Measurements from ENCODE around the gene UPK3A. TPM values are rescaled to one million over a fixed set of nuclear protein-coding genes. Genes with fewer than 3 reads are reported as not detected.
"Not testable (repeated sequence)": the region's sequence is repeated elsewhere in the genome, so short reads cannot be mapped to it uniquely, and the experiment has no call there.

The UPK3A gene
- total RNA-seq, 2 donors from 2014 or later, result not detected

- no peak overlapping the region for H3K27ac Mint-ChIP-seq
- H3K36me3 Mint-ChIP-seq, result no peaks in the 10 kb centered on the region
- H3K4me1 Mint-ChIP-seq (ENCODE audit: low read depth in 2 of 2), result no peaks in the 10 kb centered on the region
- peaks cover 30 to 37% of the 10 kb centered on the region in 2 donors for H3K27me3 Mint-ChIP-seq
- DNase-seq (ENCODE audit: low spot score) (no peak), ATAC-seq (no peak)
- no peaks in the 10 kb centered on the region for H3K9me3 Mint-ChIP-seq
- no peak overlapping the region for H3K4me3 Mint-ChIP-seq
Observed at GRCh38 chr22:45280587-45280980, 4.2 kb upstream of the UPK3A start.

- Mint-ChIP-seq H3K9me3 (no peaks in the 10 kb centered on the region), H3K36me3 (no peaks in the 10 kb centered on the region), H3K4me1 (ENCODE audit: low read depth in 2 of 2) (no peaks in the 10 kb centered on the region), H3K4me3 (no peak overlapping the region), H3K27me3 (peaks cover 30 to 37% of the 10 kb centered on the region in 2 donors), H3K27ac (no peak overlapping the region)
- DNase-seq (ENCODE audit: low spot score), result no peak
- ATAC-seq, result no peak
Observed at GRCh38 chr22:45281010-45281409, 3.7 kb upstream of the UPK3A start.

- no peak for ATAC-seq
- Mint-ChIP-seq H3K36me3 (no peaks in the 10 kb centered on the region), H3K4me3 (no peak overlapping the region), H3K27me3 (peaks cover 33 to 41% of the 10 kb centered on the region in 2 donors), H3K4me1 (ENCODE audit: low read depth in 2 of 2) (no peaks in the 10 kb centered on the region), H3K9me3 (no peaks in the 10 kb centered on the region), H3K27ac (no peak overlapping the region)
- DNase-seq (ENCODE audit: low spot score), result no peak
Observed at GRCh38 chr22:45285263-45286058, 712 bp downstream of the UPK3A start.

- H3K4me1 Mint-ChIP-seq (ENCODE audit: low read depth in 2 of 2), result no peaks in the 10 kb centered on the region
- DNase-seq (ENCODE audit: low spot score) (no peak), ATAC-seq (no peak)
- no peaks in the 10 kb centered on the region for H3K9me3 Mint-ChIP-seq
- no peak overlapping the region for H3K4me3 Mint-ChIP-seq
- no peak overlapping the region for H3K27ac Mint-ChIP-seq
- H3K27me3 Mint-ChIP-seq, result peaks cover 22 to 29% of the 10 kb centered on the region in 2 donors
- no peaks in the 10 kb centered on the region for H3K36me3 Mint-ChIP-seq
Observed at GRCh38 chr22:45286854-45287551, 2.3 kb downstream of the UPK3A start.

GRCh38 chr22:45290410-45290936 is 5.7 kb downstream of the UPK3A start:
- ATAC-seq (no peak), DNase-seq (ENCODE audit: low spot score) (no peak)
- no peaks in the 10 kb centered on the region for H3K4me1 Mint-ChIP-seq (ENCODE audit: low read depth in 2 of 2)
- peaks cover 11% of the 10 kb centered on the region in 2 donors for H3K27me3 Mint-ChIP-seq
- no peaks in the 10 kb centered on the region for H3K9me3 Mint-ChIP-seq
- H3K4me3 Mint-ChIP-seq, result no peak overlapping the region
- no peaks in the 10 kb centered on the region for H3K36me3 Mint-ChIP-seq
- no peak overlapping the region for H3K27ac Mint-ChIP-seq

- peak; percentile 43 to 76 for ATAC-seq
- no peak overlapping the region for H3K4me3 Mint-ChIP-seq
- peaks cover 8 to 10% of the 10 kb centered on the region in 2 donors for H3K27me3 Mint-ChIP-seq
- H3K4me1 Mint-ChIP-seq (ENCODE audit: low read depth in 2 of 2), result peaks cover 0 to under 1% of the 10 kb centered on the region in 2 donors
- no peaks in the 10 kb centered on the region for H3K36me3 Mint-ChIP-seq
- H3K27ac Mint-ChIP-seq, result no peak overlapping the region
- H3K9me3 Mint-ChIP-seq, result no peaks in the 10 kb centered on the region
- no peak for DNase-seq (ENCODE audit: low spot score)
Observed at GRCh38 chr22:45291061-45291930, 6.5 kb downstream of the UPK3A start.

GRCh38 chr22:45291931-45292290 is 7.2 kb downstream of the UPK3A start:
- H3K27me3 Mint-ChIP-seq, result peaks cover 1 to 5% of the 10 kb centered on the region in 2 donors
- no peak overlapping the region for H3K27ac Mint-ChIP-seq
- ATAC-seq (no peak), DNase-seq (ENCODE audit: low spot score) (no peak)
- no peaks in the 10 kb centered on the region for H3K36me3 Mint-ChIP-seq
- H3K9me3 Mint-ChIP-seq, result no peaks in the 10 kb centered on the region
- H3K4me1 Mint-ChIP-seq (ENCODE audit: low read depth in 2 of 2), result peaks cover 0 to 7% of the 10 kb centered on the region in 2 donors
- no peak overlapping the region for H3K4me3 Mint-ChIP-seq

- DNase-seq (ENCODE audit: low spot score), result no peak
- H3K27ac Mint-ChIP-seq, result no peak overlapping the region
- no peak for ATAC-seq
- no peaks in the 10 kb centered on the region for H3K9me3 Mint-ChIP-seq
- no peak overlapping the region for H3K4me3 Mint-ChIP-seq
- peaks cover 0 to 2% of the 10 kb centered on the region in 2 donors for H3K27me3 Mint-ChIP-seq
- no peaks in the 10 kb centered on the region for H3K36me3 Mint-ChIP-seq
- H3K4me1 Mint-ChIP-seq (ENCODE audit: low read depth in 2 of 2), result peaks cover 0 to 8% of the 10 kb centered on the region in 2 donors
Observed at GRCh38 chr22:45292731-45293442, 8.1 kb downstream of the UPK3A start.

GRCh38 chr22:45294030-45294429 is 9.3 kb downstream of the UPK3A start:
- H3K9me3 Mint-ChIP-seq, result no peaks in the 10 kb centered on the region
- ATAC-seq (no peak), DNase-seq (ENCODE audit: low spot score) (no peak)
- H3K27ac Mint-ChIP-seq, result no peak overlapping the region
- H3K27me3 Mint-ChIP-seq, result peaks cover 0 to 8% of the 10 kb centered on the region in 2 donors
- H3K36me3 Mint-ChIP-seq, result no peaks in the 10 kb centered on the region
- H3K4me3 Mint-ChIP-seq, result no peak overlapping the region
- peaks cover 0 to 8% of the 10 kb centered on the region in 2 donors for H3K4me1 Mint-ChIP-seq (ENCODE audit: low read depth in 2 of 2)

- DNase-seq (ENCODE audit: low spot score); H3K9me3 Mint-ChIP-seq; H3K27ac Mint-ChIP-seq; H3K4me3 Mint-ChIP-seq; ATAC-seq; H3K4me1 Mint-ChIP-seq (ENCODE audit: low read depth in 2 of 2); H3K36me3 Mint-ChIP-seq: not testable (repeated sequence)
- H3K27me3 Mint-ChIP-seq, result peaks cover 0 to 11% of the 10 kb centered on the region in 2 donors
Observed at GRCh38 chr22:45295004-45295403, 10.3 kb downstream of the UPK3A start.

GRCh38 chr22:45295492-45295891 is 10.7 kb downstream of the UPK3A start:
- peaks cover 0 to 11% of the 10 kb centered on the region in 2 donors for H3K27me3 Mint-ChIP-seq
- no peaks in the 10 kb centered on the region for H3K9me3 Mint-ChIP-seq
- H3K4me3 Mint-ChIP-seq, result no peak overlapping the region
- peaks cover 0 to 8% of the 10 kb centered on the region in 2 donors for H3K4me1 Mint-ChIP-seq (ENCODE audit: low read depth in 2 of 2)
- no peak for DNase-seq (ENCODE audit: low spot score)
- no peaks in the 10 kb centered on the region for H3K36me3 Mint-ChIP-seq
- H3K27ac Mint-ChIP-seq, result no peak overlapping the region
- ATAC-seq, result no peak

- H3K27me3 Mint-ChIP-seq, result peaks cover 0 to 11% of the 10 kb centered on the region in 2 donors
- no peaks in the 10 kb centered on the region for H3K9me3 Mint-ChIP-seq
- no peak overlapping the region for H3K4me3 Mint-ChIP-seq
Observed at GRCh38 chr22:45296628-45297297, 12.0 kb downstream of the UPK3A start.

More at GRCh38 chr22:45296628-45297297, 12.0 kb downstream of the UPK3A start:
- no peak overlapping the region for H3K27ac Mint-ChIP-seq
- ATAC-seq (peak; percentile 40 to 51), DNase-seq (ENCODE audit: low spot score) (no peak)
- H3K36me3 Mint-ChIP-seq, result no peaks in the 10 kb centered on the region
- peaks cover 0 to 8% of the 10 kb centered on the region in 2 donors for H3K4me1 Mint-ChIP-seq (ENCODE audit: low read depth in 2 of 2)
